GM23248 (cell line): ENCODE data around the gene KCP. TPM values are rescaled to one million over a fixed set of nuclear protein-coding genes. Genes with fewer than 3 reads are reported as not detected.

Source experiments
- DNase-seq: peaks from one replicate; pipeline ENCODE4 v3.0.0-alpha.2; 2015
- H2AFZ ChIP-seq: fragments of 200-600 bp; sonication (generic); 2 replicates; pipeline ENCODE4 v1.6.1; 2016; ENCODE audit warnings: antibody characterized with exemption
- H3F3A ChIP-seq: fragments of 200-600 bp; sonication (generic); 2 replicates; pipeline ENCODE4 v1.6.1; 2016; ENCODE audit warnings: mild to moderate bottlenecking, antibody characterized with exemption, mixed run types; ENCODE audit not compliant: insufficient read depth
- H3K27ac ChIP-seq: fragments of 200-600 bp; sonication (generic); 2 replicates; pipeline ENCODE4 v1.5.1; 2016; ENCODE audit warnings: mild to moderate bottlenecking
- H3K27me3 ChIP-seq: fragments of 200-600 bp; sonication (generic); replicated peaks from 2 replicates; pipeline ENCODE4 v1.6.1; 2016; ENCODE audit warnings: mild to moderate bottlenecking; ENCODE audit not compliant: insufficient read depth
- H3K36me3 ChIP-seq: fragments of 200-600 bp; sonication (generic); 2 replicates; pipeline ENCODE4 v1.6.1; 2016; ENCODE audit warnings: low read depth, mild to moderate bottlenecking
- H3K4me1 ChIP-seq: fragments of 200-600 bp; sonication (generic); 2 replicates; pipeline ENCODE4 v1.6.1; 2016; ENCODE audit warnings: mild to moderate bottlenecking; ENCODE audit not compliant: insufficient read depth
- H3K4me2 ChIP-seq: fragments of 200-600 bp; sonication (generic); one replicate; pipeline ENCODE4 v1.6.1; 2016; ENCODE audit warnings: mild to moderate bottlenecking; ENCODE audit not compliant: unreplicated experiment
- H3K4me3 ChIP-seq: fragments of 200-600 bp; sonication (generic); 2 replicates; pipeline ENCODE4 v1.5.1; 2016; ENCODE audit warnings: mild to moderate bottlenecking
- H3K79me2 ChIP-seq: fragments of 200-600 bp; sonication (generic); 2 replicates; pipeline ENCODE4 v1.6.1; 2016; ENCODE audit warnings: mild to moderate bottlenecking; ENCODE audit not compliant: insufficient read depth
- H3K9ac ChIP-seq: fragments of 200-600 bp; sonication (generic); 2 replicates; pipeline ENCODE4 v1.6.1; 2016; ENCODE audit warnings: mild to moderate bottlenecking
- H3K9me2 ChIP-seq: fragments of 200-600 bp; sonication (generic); 2 replicates; pipeline ENCODE4 v1.6.1; 2016; ENCODE audit warnings: mixed run types, mild to moderate bottlenecking, moderate library complexity; ENCODE audit not compliant: insufficient read depth
- H3K9me3 ChIP-seq: fragments of 200-600 bp; sonication (generic); one replicate; pipeline ENCODE4 v1.6.1; 2017; ENCODE audit warnings: low read depth
- H4K20me1 ChIP-seq: fragments of 200-600 bp; sonication (generic); 2 replicates; pipeline ENCODE4 v1.6.0; 2016; ENCODE audit not compliant: insufficient read depth
- EZH2 ChIP-seq: fragments of 200-600 bp; sonication (generic); IDR thresholded peaks from 2 replicates; pipeline ENCODE4 v1.6.1; 2018; ENCODE audit warnings: antibody characterized with exemption, mild to moderate bottlenecking; ENCODE audit not compliant: insufficient read depth, poor library complexity, severe bottlenecking
- EZH2phosphoT487 ChIP-seq: fragments of 200-600 bp; sonication (generic); IDR thresholded peaks from 2 replicates; pipeline ENCODE4 v1.6.1; 2018; ENCODE audit warnings: antibody characterized with exemption, moderate library complexity, mild to moderate bottlenecking, low read depth; ENCODE audit not compliant: insufficient read depth
- WGBS, 2 experiments: methylation state at CpG; one replicate each; pipeline ENCODE4 v1.1.6; 2015 to 2017; ENCODE audit warnings: low lambda C conversion rate in 2 of 2, low coverage in 1 of 2; ENCODE audit errors: missing lambda C conversion rate in 2 of 2; 5-methylcytosine and 5-hydroxymethylcytosine counted together
- in situ Hi-C: fragments of 300-500 bp; cut with MboI; formaldehyde crosslinking; loops from 2 replicates; pipeline ENCODE4 v1.15.0; 2020
- polyA plus RNA-seq: library from polyadenylated mRNA; unstranded; fragments of >200 nt; fragmentation: Nextera tagmentation; extraction: Ambion mirVana; gene quantifications from 2 replicates; pipeline ENCODE4 v1.2.1, GENCODE V29; 2016
- total RNA-seq: library from RNA; depleted of rRNA; stranded (reverse); fragments of >200 nt; shearing (Covaris generic); gene quantifications from 2 replicates; pipeline ENCODE4 v1.2.3, GENCODE V29; 2014

KCP gene
- total and polyA plus RNA-seq, 2 experiments from 2014 or later: 0.10 TPM; not detected in 1

DNA sequence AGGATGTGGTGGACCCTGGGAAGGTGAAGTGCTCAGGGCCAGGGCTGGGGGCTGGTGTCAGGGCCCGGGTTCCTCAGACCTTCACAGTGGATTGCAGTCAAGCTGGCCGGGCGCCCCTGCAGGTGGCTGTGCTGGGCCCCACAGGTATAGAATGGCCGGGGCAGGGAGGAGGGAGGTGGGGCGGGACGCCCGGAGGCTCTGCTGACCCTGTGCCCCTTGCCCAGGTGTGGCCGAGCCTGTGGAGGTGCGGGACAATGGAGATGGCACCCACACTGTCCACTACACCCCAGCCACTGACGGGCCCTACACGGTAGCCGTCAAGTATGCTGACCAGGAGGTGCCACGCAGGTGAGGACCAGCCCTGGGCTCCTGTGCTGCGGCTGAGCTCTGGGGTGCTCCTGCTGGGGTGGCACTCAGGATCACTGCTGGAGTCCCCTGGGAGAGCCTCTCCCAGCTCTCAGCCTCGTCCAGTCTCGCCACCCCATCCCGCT lies 62.7 kb downstream of the KCP start:
- Histone ChIP-seq H3K9me3 (no peaks in the 10 kb centered on the region), H3K27me3 (no peaks in the 10 kb centered on the region), H4K20me1 (no peaks in the 10 kb centered on the region), H3K4me1 (no peaks in the 10 kb centered on the region), H3F3A (peaks cover 20% of the 10 kb centered on the region; the same call in 1 of the 2 replicates), H3K79me2 (no peaks in the 10 kb centered on the region), H3K9ac (no peak overlapping the region), H3K4me2 (no peak overlapping the region), H3K4me3 (no peak overlapping the region), H3K36me3 (peaks cover 62% of the 10 kb centered on the region; the same call in 1 of the 2 replicates), H2AFZ (no peak overlapping the region), H3K27ac (no peak overlapping the region), H3K9me2 (no peaks in the 10 kb centered on the region)
- no peak for DNase-seq
- WGBS, 2 experiments: 97 to 98% methylated on average over 15 to 16 of the region's 17 CpGs
- in situ Hi-C loops: no loop called here
- TF ChIP-seq EZH2phosphoT487 (no peak), EZH2 (no peak)

GRCh38 chr7:128846781-128847444 lies 63.6 kb downstream of the KCP start:
- no peaks in the 10 kb centered on the region for H3K9me2 ChIP-seq
- no peak for DNase-seq
- H3K4me1 ChIP-seq: no peaks in the 10 kb centered on the region; the same call in 1 of the 2 replicates
- TF ChIP-seq EZH2 (no peak), EZH2phosphoT487 (no peak)
- no peaks in the 10 kb centered on the region for H3K27me3 ChIP-seq
- WGBS, 2 experiments: 88% methylated on average over 14 of the region's 14 CpGs
- H3K79me2 ChIP-seq: no peaks in the 10 kb centered on the region
- in situ Hi-C loops: no loop called here
- peaks cover 18% of the 10 kb centered on the region; the same call in 1 of the 2 replicates for H3F3A ChIP-seq
- no peak overlapping the region for H2AFZ ChIP-seq
- no peak overlapping the region for H3K27ac ChIP-seq
- H3K9ac ChIP-seq: no peak overlapping the region
- no peaks in the 10 kb centered on the region for H4K20me1 ChIP-seq
- H3K36me3 ChIP-seq: peaks cover 61% of the 10 kb centered on the region; the same call in 1 of the 2 replicates
- no peak overlapping the region for H3K4me2 ChIP-seq
- H3K9me3 ChIP-seq: no peaks in the 10 kb centered on the region
- no peak overlapping the region for H3K4me3 ChIP-seq

- Histone ChIP-seq H3K9ac (no peak overlapping the region), H4K20me1 (no peaks in the 10 kb centered on the region)
- in situ Hi-C loops: no loop called here
Observed at GRCh38 chr7:128845987-128846386, 64.5 kb downstream of the KCP start.

DNA sequence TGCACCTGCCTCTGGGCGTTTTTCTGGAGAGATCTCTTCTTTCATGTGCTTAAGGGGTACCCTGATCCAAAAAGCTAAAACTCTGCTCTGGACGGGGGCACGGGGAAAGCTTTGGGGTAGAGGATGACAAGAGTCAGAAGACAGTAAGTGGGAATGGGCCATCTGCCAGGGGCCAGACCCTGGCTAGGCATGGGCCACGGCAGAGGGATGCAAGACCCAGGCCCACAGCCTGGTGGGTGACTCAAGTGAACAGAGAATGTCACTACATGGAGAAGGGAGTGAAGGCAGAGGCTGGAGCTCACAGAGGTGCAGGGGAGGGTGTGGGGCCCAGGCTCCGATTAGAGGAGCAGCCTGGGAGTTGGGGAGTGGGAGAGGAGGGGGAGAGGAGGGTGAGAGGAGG lies 65.0 kb downstream of the KCP start:
- Histone ChIP-seq H3K9ac (no peak overlapping the region), H3K36me3 (peaks cover 63% of the 10 kb centered on the region; the same call in 1 of the 2 replicates), H3K4me1 (peaks cover 7% of the 10 kb centered on the region; the same call in 1 of the 2 replicates), H3K79me2 (no peaks in the 10 kb centered on the region), H3K4me3 (no peak overlapping the region), H3K27ac (no peak overlapping the region), H3K9me2 (no peaks in the 10 kb centered on the region), H3F3A (peaks cover 25% of the 10 kb centered on the region; the same call in 1 of the 2 replicates), H4K20me1 (no peaks in the 10 kb centered on the region), H3K4me2 (no peak overlapping the region), H3K27me3 (no peaks in the 10 kb centered on the region), H3K9me3 (no peaks in the 10 kb centered on the region), H2AFZ (no peak overlapping the region)
- in situ Hi-C loops: no loop called here
- 93 to 99% methylated on average over 5 of the region's 5 CpGs for WGBS, 2 experiments
- no peak for DNase-seq
- TF ChIP-seq EZH2: no peak
- TF ChIP-seq EZH2phosphoT487: no peak

More at GRCh38 chr7:128845987-128846386, 64.5 kb downstream of the KCP start:
- Histone ChIP-seq H3K36me3 (peaks cover 61% of the 10 kb centered on the region; the same call in 1 of the 2 replicates), H3K4me2 (no peak overlapping the region), H3K27ac (no peak overlapping the region), H3K27me3 (no peaks in the 10 kb centered on the region), H3K4me3 (no peak overlapping the region), H3K9me2 (no peaks in the 10 kb centered on the region), H3K9me3 (no peaks in the 10 kb centered on the region), H3K4me1 (peaks cover 7% of the 10 kb centered on the region; the same call in 1 of the 2 replicates), H3K79me2 (no peaks in the 10 kb centered on the region), H2AFZ (no peak overlapping the region), H3F3A (peaks cover 21% of the 10 kb centered on the region; the same call in 1 of the 2 replicates)
- no peak for DNase-seq
- WGBS, 2 experiments: 95% methylated on average over 11 to 19 of the region's 19 CpGs
- TF ChIP-seq EZH2phosphoT487: no peak
- TF ChIP-seq EZH2: no peak
